NCI-H2107 (cell line): Measurements from ENCODE around the gene ZNF385A.

Source experiments
- DNase-seq: peaks from one replicate; lab custom pipeline; 2025; lab: John Stamatoyannopoulos, UW

The ZNF385A gene, protein sequence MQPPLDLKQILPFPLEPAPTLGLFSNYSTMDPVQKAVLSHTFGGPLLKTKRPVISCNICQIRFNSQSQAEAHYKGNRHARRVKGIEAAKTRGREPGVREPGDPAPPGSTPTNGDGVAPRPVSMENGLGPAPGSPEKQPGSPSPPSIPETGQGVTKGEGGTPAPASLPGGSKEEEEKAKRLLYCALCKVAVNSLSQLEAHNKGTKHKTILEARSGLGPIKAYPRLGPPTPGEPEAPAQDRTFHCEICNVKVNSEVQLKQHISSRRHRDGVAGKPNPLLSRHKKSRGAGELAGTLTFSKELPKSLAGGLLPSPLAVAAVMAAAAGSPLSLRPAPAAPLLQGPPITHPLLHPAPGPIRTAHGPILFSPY

DNA sequence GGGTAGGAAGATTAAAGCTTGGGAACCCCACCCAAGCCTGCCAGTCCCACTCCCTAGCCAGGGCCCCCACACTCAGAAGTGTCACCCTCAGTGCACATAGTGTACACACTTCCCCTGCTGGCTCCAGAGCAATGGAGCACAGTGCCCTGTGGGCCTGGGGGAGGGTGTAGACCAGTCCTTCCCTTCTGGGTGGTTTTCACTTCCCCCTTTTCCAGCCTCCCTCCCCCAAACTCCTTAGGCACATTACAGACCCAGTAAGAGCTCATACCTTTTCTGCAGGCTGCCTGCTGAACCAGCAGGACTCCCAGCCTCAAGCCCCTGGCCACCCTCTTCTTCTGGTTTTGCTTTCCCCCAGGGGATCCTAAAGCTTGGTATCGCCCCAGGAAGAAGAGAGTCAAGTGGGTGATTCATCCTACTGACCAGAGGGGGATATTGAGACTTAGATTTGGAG is at the start of gene ZNF385A:
Gene ZNF385A (minus strand): TSS at position 143 of the 451 bp plus-strand sequence. CDS start 219 bp downstream, outside the sequence.
- DNase-seq: no peak

- no peak for DNase-seq
These were observed 48.3 kb upstream of the ZNF385A start for GRCh38 chr12:54432815-54433164.

- DNase-seq: no peak
These were observed 47.6 kb upstream of the ZNF385A start for GRCh38 chr12:54431911-54432814.

DNA sequence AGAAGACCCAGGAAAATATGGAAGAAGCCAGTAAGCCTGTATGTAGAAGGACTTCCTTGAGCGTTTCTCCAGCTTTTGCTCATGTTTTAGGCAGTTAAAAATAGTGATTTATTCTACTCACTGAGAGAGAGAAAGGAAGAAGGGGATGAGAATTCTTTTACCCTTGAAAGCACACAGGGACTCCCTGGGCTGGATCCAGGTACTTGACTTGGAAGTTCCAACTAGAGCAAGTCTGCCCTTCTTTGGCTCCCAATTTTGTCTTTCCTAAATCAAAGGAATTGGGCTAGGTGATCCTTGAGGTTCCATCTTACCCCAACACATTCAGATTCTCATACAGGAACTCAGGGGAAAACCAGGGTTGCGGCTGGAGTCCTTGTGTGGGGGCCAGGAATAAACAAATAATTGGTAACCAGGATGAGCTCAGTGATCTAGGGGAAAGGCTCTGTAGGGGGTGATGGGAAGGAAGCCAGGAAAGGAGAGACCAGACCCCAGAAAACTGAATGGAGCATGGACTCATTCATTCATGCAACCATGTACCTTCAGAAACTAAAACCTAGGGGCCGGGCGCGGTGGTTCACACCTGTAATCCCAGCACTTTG is 46.0 kb upstream of the ZNF385A start:
- no peak for DNase-seq

DNA sequence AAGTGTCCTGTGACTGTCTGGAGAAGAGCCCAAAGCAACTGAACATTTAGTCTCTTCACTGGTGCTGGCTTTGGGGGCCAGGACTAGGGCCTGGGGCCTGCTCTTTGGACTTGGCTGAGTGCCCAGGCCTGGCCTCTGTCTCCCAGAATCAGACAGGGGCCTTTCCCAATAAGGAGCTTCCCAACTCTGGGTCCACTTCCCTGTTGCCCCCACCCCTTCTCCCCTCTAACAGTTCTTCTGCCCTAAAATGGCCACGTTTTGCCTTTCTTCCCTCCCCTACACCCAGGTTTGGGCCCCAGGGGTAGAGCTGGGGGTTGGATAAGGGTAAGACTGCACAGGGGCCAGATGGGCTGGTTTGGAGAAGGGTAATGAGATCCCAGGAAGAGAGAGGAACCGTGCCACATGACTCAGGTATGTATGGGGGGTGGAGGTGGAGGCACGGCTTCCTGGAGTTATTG is 44.5 kb upstream of the ZNF385A start:
- DNase-seq: no peak

- no peak for DNase-seq
These were observed 43.8 kb upstream of the ZNF385A start for GRCh38 chr12:54428050-54429013.

- DNase-seq: no peak
These were observed 42.6 kb upstream of the ZNF385A start for GRCh38 chr12:54427106-54427505.

DNA sequence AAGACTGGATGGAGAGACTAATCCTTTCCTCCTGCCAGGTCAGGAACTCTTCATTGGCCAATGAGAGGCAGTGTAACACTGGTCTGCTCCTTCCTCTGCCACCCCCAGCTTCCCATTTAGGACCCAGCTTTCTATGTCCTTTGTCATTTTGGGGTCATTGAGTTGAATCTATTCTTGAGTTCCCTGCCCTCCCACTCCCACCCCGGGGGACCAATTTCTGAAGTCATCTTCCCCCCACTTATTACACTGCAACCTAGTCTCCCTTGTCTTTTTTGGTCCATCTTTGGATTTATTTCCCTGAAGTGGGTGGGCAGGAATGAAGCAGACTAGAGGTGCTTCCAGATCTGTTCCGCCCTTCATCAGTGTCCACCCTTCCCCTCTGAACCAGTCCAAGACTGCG is 42.2 kb upstream of the ZNF385A start:
- no peak for DNase-seq

DNA sequence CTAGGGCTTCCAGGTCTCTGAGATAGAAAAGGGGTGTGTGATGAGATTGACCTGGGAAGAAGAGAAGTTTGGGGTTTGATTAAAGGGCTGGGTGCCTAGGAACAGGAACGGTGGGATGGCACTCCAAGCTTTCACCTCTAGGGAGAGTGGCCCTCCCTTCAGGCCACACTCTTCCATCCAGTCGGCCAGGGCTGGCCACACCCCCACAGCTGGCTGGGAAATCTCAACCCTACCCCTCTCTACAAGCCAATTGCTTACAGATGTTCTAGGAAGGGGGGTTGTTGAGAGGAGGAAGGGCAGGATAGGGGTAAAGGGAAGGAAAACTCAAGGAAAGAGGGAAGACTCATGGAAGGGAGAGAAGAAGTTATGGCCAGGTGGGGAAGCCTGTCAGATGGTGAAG is 41.2 kb upstream of the ZNF385A start:
- DNase-seq: no peak

GRCh38 chr12:54424224-54424623 is 39.7 kb upstream of the ZNF385A start:
- DNase-seq: no peak

DNA sequence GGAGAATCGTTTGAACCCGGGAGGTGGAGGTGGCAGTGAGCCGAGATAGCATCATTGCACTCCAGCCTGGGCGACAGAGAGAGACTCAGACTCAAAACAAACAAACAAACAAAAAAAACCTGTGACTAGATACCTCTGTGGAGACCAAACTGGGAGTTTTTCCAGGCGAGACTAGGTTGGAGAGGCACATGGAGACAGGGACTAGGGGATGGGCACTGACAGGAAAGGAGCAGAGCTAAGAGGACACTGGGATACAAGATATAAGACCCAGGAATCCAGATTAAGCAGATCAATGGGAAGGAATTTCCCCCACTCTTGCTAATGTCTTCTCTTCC is 39.2 kb upstream of the ZNF385A start:
- no peak for DNase-seq

DNA sequence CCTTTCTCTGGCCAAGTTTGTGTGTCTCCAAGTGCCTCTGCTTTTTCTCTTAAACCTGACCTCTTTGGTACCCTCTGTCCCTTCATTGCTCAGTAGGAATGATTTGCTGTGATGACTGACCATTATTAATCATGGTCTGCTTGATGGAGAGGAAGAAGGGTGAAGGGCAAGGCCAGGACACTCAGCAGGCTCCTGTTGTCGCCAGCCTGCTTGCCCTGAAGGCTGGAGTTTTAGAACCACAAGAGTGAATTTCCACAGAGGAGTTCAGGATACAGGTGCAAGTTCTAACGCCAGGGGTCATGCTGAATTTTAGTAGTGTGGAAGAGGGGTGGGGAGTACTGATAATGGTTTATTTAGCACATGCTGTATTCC is 37.3 kb upstream of the ZNF385A start:
- DNase-seq: no peak

DNA sequence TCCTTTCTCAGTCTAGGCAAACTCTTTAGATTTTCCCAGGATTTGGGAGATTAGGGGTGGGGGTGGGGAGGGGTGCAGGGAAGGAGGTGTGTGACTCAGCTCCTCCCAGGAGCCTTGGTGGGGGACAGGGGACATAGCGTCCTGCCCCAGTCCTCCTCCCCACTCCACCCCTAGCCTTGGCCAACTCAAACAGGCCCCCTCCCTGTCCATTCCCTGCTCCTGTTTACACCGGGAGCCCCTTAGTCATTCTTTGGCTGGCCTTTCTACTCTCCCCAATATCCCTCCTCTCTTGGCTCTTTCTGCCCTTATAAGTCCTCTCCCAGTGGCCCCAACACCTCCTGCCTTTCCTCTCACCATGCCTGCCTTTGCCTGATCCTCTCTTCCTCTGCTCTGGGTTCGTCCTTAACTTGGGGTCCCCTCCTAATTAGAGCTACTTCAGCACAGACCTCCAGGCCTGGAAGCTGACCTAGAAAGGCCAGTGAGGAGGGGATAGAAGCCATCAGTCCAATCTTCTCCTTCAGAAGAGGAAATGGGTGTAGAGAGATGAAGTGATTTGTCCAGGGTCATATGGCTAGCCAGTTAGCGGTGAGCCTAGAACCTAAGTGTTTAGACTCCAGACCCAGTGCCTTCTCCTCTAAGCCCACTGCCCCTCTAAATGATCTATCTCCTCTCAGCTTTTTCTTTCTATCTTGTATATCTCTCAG is 36.8 kb upstream of the ZNF385A start:
- DNase-seq: no peak

- DNase-seq: no peak
These were observed 36.2 kb upstream of the ZNF385A start for GRCh38 chr12:54420766-54421144.

- no peak for DNase-seq
These were observed 34.8 kb upstream of the ZNF385A start, which contains the start of gene ITGA5 for GRCh38 chr12:54419088-54419887. Gene ITGA5 (minus strand): TSS chr12:54419266. CDS start chr12:54419198, 68 bp downstream.

- no peak for DNase-seq
These were observed 34.0 kb upstream of the ZNF385A start for GRCh38 chr12:54418441-54419087.

GRCh38 chr12:54417712-54418440 is 33.3 kb upstream of the ZNF385A start:
- DNase-seq: no peak

GRCh38 chr12:54416687-54417603 is 32.4 kb upstream of the ZNF385A start:
- DNase-seq: no peak
